ENCODE results near the gene REPS1. TPM values are rescaled to one million over a fixed set of nuclear protein-coding genes. Genes with fewer than 3 reads are reported as not detected.

The REPS1 gene
- total RNA-seq, 1 experiment from 2014 or later: 63.4 TPM

DNA sequence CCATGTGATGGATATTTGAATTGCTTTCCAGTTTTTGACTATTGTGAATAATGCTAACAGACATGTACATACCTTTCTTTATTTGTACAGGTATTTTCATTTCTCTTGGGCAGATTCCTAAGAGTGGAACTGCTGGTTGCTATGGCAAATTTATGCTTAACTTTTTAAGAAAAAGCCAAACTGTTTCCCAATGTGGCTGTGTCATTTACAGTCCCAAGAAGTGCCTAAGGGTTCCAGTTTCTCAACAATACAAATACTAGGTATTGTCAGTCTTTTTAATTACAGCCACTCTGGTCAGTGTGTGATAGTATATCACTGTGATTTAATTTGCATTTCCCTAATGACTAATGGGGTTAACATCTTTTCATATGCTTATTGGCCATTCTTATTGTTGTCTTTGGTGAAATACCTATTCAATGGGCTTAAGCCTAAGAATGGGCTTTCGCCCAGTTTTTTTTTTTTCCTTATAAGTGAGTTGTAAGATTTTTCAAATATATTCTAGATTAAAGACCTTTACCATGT, 10.3 kb downstream of the REPS1 start:
- Histone ChIP-seq H3K27ac (ENCODE audit: low read depth, low read length, poor library complexity, severe bottlenecking) (no peak overlapping the region), H3K36me3 (ENCODE audit: insufficient read depth, low read length, poor library complexity, severe bottlenecking) (no peaks in the 10 kb centered on the region), H3K27me3 (replicated peaks; ENCODE audit: insufficient read depth, low read depth, low read length, poor library complexity) (no peaks in the 10 kb centered on the region), H3K4me1 (ENCODE audit: insufficient read depth, low read length, poor library complexity, severe bottlenecking) (peaks cover 27% of the 10 kb centered on the region), H3K4me3 (ENCODE audit: low read depth, low read length, poor library complexity, severe bottlenecking) (no peak overlapping the region), H3K9me3 (ENCODE audit: low read depth, low read length, poor library complexity, severe bottlenecking) (no peaks in the 10 kb centered on the region)
- BruUV-seq (replicated peaks): no TSS peak
- ChIA-PET CTCF (no interaction called here), POLR2A (ENCODE audit: low non-redundant PET) (no interaction called here)
- no peak for DNase-seq (ENCODE audit: low spot score)
- TF ChIP-seq, protein P1, sequence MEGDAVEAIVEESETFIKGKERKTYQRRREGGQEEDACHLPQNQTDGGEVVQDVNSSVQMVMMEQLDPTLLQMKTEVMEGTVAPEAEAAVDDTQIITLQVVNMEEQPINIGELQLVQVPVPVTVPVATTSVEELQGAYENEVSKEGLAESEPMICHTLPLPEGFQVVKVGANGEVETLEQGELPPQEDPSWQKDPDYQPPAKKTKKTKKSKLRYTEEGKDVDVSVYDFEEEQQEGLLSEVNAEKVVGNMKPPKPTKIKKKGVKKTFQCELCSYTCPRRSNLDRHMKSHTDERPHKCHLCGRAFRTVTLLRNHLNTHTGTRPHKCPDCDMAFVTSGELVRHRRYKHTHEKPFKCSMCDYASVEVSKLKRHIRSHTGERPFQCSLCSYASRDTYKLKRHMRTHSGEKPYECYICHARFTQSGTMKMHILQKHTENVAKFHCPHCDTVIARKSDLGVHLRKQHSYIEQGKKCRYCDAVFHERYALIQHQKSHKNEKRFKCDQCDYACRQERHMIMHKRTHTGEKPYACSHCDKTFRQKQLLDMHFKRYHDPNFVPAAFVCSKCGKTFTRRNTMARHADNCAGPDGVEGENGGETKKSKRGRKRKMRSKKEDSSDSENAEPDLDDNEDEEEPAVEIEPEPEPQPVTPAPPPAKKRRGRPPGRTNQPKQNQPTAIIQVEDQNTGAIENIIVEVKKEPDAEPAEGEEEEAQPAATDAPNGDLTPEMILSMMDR (conservative IDR thresholded peaks at IDR 0.05; ENCODE audit: low read depth, low read length): no peak
- TF ChIP-seq EZH2 (IDR thresholded peaks at IDR 0.05; ENCODE audit: borderline replicate concordance, low read depth, low read length, poor library complexity, severe bottlenecking): no peak
- intact Hi-C loops (cut with micrococcal nuclease; ENCODE audit: unreplicated experiment): no loop called here

DNA sequence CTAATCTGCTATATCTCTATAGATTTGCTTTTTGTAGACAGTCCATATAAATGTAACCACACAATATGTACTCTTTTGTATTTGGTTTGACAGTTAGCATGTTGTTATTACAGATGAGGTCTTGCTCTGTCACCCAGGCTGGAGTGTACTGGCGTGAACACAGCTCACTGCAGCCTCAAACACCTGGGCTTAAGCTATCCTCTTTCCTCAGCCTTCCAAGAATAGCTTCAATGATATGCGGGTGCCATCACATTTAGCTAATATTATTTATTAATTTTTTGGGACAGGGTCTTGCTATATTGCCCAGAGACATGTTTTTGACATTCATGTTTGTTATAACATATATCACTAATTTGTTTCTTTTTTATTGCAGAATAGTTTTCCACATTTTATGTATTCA, 10.8 kb downstream of the REPS1 start:
- Histone ChIP-seq H3K36me3 (ENCODE audit: insufficient read depth, low read length, poor library complexity, severe bottlenecking) (no peaks in the 10 kb centered on the region), H3K4me1 (ENCODE audit: insufficient read depth, low read length, poor library complexity, severe bottlenecking) (peaks cover 31% of the 10 kb centered on the region), H3K4me3 (ENCODE audit: low read depth, low read length, poor library complexity, severe bottlenecking) (no peak overlapping the region), H3K9me3 (ENCODE audit: low read depth, low read length, poor library complexity, severe bottlenecking) (no peaks in the 10 kb centered on the region), H3K27ac (ENCODE audit: low read depth, low read length, poor library complexity, severe bottlenecking) (no peak overlapping the region), H3K27me3 (replicated peaks; ENCODE audit: insufficient read depth, low read depth, low read length, poor library complexity) (no peaks in the 10 kb centered on the region)
- BruUV-seq (replicated peaks): no TSS peak
- TF ChIP-seq, protein P1 (conservative IDR thresholded peaks at IDR 0.05; ENCODE audit: low read depth, low read length): no peak
- no peak for TF ChIP-seq EZH2 (IDR thresholded peaks at IDR 0.05; ENCODE audit: borderline replicate concordance, low read depth, low read length, poor library complexity, severe bottlenecking)
- ChIA-PET POLR2A (ENCODE audit: low non-redundant PET) (no interaction called here), CTCF (no interaction called here)
- intact Hi-C loops (cut with micrococcal nuclease; ENCODE audit: unreplicated experiment): no loop called here
- DNase-seq (ENCODE audit: low spot score): no peak

DNA sequence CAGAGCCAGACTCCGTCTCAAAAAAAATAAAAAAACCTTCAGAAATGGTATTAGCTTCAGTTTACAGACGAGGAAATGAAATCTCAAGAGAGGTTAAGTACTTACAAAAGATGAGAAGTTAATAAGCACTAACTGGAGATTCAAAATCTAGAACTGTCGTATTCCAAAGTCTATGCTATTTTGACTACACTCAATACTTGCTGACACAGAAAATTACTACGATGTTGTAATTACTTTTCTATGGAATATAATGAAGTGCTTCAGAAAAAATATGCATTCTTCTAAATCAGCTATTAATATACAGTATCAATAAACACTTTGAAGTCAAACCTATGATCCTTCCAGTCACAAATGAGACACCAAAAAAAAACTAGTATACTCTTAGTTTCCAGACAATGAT, 12.2 kb downstream of the REPS1 start:
- ChIA-PET POLR2A (ENCODE audit: low non-redundant PET) (no interaction called here), CTCF (no interaction called here)
- BruUV-seq (replicated peaks): no TSS peak
- TF ChIP-seq, protein P1 (conservative IDR thresholded peaks at IDR 0.05; ENCODE audit: low read depth, low read length): no peak
- no peak for TF ChIP-seq EZH2 (IDR thresholded peaks at IDR 0.05; ENCODE audit: borderline replicate concordance, low read depth, low read length, poor library complexity, severe bottlenecking)
- Histone ChIP-seq H3K27me3 (replicated peaks; ENCODE audit: insufficient read depth, low read depth, low read length, poor library complexity) (no peaks in the 10 kb centered on the region), H3K36me3 (ENCODE audit: insufficient read depth, low read length, poor library complexity, severe bottlenecking) (no peaks in the 10 kb centered on the region), H3K9me3 (ENCODE audit: low read depth, low read length, poor library complexity, severe bottlenecking) (no peaks in the 10 kb centered on the region), H3K4me3 (ENCODE audit: low read depth, low read length, poor library complexity, severe bottlenecking) (no peak overlapping the region), H3K4me1 (ENCODE audit: insufficient read depth, low read length, poor library complexity, severe bottlenecking) (peaks cover 40% of the 10 kb centered on the region), H3K27ac (ENCODE audit: low read depth, low read length, poor library complexity, severe bottlenecking) (no peak overlapping the region)
- intact Hi-C loops (cut with micrococcal nuclease; ENCODE audit: unreplicated experiment): no loop called here
- DNase-seq (ENCODE audit: low spot score): no peak
